CD1c-positive myeloid dendritic cell (primary cell): Measurements from ENCODE around the gene KIF16B.
"Not testable (repeated sequence)": the region's sequence is repeated elsewhere in the genome, so short reads cannot be mapped to it uniquely, and the experiment has no call there.

Experiments
- DNase-seq: peaks from one replicate; pipeline ENCODE4 v3.0.0-alpha.2; 2016; ENCODE audit errors: extremely low spot score

KIF16B gene

DNA sequence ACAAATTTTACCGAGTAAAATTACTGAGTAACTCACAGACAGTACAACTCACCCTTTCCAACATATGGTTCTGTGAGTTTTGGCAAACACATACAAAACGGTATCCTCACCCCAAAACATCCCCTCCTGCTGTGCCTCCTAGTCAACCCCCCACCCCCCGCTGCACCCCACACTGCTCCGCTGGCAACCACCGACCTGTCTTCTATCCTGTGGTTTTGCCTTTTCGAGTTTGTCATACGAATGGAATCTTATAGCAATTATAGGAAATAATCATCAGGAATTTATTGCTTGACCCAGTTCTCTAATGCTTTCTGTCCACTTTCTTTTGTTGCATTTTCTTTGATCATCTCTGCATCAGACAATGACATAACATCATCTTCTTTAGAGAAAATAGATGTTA is 312.3 kb downstream of the KIF16B start:
- DNase-seq = no peak

DNA sequence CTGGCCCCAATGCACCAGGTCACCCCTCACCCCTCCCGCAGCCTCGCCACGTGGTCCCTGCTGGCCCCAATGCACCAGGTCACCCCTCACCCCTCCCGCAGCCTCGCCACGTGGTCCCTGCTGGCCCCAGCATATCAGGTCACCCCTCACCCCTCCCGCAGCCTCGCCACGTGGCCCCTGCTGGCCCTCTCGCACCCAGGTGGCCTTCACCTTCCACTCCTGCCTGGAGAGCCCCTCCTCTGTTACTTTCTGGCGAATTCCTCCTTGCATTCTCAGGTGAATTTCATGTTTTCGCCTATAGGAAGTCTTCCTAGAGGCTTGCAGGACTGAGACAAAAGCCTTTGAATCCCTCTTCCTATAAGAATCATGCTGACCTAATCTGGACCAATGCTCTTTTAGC is 313.1 kb downstream of the KIF16B start:
- not testable (repeated sequence) for DNase-seq

DNA sequence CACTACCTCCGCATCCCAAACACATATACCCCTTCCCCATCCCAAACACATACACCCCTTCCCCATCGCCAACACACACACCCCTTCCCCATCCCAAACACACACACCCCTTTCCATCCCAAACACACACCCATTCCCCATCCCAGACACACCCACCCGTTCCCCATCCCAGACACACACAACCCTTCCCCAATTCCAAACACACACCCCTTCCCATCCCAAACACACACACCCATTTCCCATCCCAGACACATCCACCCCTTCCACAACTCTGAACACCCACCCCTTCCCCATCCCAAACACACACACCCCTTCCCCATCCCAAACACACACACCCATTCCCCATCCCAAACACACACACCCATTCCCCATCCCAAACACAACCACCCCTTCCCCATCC is 314.5 kb downstream of the KIF16B start:
- DNase-seq = no peak

DNA sequence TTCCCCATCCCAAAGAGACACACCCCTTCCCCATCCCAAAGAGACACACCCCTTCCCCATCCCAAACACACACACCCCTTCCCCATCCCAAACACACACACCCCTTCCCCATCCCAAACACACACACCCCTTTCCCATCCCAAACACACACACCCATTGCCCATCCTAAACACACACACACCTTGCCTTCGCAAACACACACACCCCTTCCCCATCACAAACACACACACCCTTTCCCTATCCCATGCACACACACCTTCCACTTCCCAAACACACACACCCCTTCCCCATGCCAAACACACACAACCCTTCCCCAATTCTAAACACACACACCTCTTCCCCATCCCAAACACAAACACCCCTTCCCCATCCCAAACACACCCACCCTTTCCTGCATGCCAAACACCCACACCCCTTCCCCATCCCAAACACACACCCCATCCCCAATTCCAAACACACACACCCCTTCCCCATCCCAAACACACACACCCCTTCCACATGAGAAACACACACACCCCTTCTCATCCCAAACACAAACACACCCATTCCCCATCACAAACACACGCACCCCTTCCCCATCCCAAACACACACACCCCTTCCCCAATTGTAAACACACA is 315.3 kb downstream of the KIF16B start:
- no peak for DNase-seq

DNA sequence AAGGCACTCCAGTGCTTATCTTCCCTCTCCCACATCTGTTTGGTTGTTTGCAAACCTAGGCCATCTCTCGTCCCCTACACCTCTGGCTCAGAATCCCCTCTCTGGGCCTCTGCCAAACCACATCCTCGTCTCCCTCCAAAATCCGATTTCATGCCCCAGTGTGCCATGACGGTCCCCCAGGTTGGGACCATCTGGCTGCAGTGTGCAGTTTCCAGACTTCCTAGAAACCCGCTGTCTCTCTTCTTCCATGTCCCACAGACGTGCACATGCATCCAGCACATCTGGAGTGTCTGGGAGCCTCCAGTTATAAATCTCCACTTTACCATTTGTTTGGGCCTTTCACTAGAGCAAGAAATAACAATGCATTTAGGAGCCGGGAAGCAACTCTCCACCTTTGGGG is 316.2 kb downstream of the KIF16B start:
- no peak for DNase-seq

DNA sequence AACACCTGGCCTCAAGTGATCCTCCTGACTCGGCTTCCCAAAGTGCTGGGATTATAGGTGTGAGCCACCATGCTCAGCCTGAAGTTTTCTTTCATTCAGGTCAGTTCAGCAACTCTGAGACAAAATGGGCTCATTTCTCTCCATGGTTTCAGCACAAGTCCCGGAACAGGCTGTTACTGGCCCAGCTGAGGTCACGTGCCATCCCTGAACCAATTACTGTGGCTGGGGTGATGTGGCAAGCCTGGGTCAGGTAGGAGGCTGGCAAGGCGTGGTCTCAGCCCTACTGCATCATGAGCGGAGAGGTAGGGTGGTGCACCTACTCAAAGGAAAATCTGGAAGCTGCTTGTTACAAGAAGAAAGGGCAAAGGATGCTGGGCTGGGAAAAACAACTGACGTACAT is 326.4 kb downstream of the KIF16B start:
- DNase-seq = no peak

DNA sequence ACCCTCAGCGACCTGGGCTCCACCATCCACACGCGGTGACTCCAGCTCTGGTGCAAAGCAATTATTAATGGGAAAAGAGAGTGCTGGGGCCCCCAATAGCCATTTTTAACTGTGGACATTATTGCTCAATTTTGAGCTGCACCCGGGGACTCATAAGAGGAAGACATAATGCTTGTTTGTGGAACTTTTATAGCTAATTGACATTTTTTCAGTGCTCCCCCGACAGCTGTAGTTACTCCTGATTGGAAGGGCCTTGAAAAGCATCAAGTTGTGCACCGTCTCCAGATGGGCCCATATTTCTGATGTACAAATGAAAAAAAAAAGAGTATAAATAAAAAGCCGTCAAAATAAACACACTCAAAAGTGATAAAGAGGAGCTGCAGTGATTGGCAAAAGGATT is 327.0 kb downstream of the KIF16B start:
- DNase-seq = no peak

DNA sequence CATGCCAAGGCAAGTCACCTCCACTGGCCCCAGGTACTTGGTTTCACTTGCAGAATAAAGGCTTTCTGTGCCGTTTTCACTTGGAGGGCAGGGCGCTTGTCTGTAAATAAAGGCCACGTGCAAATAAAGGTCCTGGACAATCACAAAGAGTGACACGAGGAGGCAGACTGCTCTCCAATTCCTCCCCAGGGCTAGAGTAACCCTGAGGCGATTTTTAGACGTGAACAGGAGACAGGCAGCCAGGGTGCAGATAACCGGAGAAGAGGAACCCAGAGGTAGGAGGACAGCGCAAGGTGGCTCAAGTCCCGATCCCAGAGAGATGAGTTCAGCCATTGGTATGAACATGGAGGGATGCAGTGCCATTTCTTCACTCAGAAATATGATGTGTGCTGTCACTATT is 327.4 kb downstream of the KIF16B start:
- no peak for DNase-seq

DNA sequence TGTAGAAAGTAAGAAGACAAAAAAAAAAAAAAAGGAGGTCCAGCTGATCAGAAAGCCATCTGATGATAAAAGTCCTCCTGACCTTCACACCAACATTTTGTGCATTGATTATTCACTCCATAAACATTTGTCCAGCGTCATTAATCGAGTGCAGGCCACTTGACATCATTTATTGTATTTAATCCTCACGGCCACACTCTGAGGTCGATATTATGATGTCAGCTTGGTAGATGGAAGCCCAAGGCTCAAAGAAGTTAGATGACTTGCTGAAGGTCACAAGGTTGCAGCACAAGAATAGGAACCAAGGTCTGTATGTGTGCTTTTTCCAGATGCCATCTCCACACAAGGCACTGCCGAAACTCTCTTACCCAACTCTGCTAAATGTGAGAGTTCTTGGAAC is 328.4 kb downstream of the KIF16B start:
- DNase-seq = no peak

DNA sequence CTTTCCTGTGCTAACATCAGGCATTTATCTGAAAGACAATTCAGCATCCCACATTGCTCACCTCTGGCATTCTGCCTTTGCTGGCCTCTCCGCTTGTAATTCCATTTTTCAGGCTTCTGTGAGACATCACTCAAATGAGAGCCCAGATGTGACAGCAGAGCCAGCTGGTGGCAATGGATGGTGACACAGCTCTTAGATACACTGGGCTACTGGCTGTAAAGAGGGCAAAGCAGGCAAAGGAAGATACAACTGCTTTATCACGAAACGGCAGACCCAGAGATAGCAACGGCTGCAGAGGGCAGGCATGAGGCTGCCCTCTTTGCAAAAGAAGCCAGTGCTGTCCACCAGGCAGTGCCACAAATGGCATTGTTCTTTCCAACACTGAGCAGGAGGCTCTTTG is 329.8 kb downstream of the KIF16B start:
- no peak for DNase-seq

DNA sequence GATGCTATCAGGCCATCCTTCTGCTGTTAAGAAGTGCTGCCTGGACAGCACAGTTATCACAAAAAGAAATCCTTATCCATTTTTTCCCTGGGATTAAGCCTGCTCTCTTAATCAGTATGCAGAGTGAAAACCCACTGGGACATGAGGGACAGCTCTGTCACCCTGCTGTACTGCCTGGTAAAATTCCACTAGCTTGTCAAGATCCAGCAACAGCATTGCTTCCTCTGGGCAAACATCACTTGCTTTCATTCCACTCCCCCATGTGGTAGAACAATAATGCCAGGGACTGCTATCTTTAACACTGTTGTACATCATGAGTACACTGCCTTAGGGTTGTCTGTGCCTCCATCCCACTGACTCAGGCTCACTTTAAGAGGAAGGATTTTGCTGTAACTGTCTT is 331.3 kb downstream of the KIF16B start:
- DNase-seq = no peak

DNA sequence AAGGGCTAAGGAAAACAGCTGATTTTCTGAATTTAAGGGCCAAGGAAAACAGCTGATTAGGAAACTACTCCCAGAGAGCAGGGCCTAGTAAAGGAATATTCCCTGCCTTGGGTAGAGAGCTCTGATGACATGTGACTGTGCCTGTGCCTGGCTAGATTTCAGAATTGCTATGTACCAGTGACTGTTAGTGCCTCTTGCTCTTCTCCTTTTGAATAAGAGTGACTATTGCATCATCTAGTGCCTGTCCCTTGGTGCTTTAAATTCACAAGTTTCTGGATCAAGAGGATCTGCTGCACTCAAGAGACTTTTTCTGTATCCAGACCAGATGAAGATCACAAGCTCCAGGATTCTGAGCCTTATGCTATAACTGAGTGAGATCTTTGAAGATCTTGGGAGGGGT is 332.9 kb downstream of the KIF16B start:
- DNase-seq = no peak

DNA sequence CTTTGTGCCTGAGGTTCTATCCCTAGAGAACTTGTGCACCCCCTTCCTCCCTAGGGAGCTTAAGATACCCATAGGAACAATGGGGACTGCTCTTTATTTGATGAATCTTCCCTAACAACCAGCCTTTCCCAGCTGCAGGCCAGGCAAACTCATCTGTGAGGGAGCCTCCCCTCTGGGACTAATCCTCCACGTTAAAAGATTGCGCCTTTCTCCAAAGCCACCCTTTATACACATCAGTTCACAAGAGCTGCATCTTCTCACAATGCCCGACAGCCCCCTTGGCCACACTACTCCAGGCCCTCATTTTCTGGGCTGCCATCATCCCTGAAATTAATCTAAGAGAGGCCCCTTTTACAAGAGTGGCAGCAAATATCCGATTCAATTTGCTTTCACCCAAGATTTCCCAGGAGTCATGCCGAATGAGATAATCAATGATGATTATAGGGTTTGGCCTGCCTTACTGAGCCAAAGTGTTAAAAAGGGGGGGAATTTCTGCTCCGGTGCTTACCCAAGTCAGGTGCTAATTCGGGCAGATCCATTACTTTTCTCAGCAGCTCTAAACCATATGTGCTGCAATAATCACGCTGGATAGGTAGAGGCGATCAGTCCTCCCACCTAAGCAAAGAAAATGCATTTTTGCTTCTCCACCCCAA is 336.5 kb downstream of the KIF16B start:
- no peak for DNase-seq

DNA sequence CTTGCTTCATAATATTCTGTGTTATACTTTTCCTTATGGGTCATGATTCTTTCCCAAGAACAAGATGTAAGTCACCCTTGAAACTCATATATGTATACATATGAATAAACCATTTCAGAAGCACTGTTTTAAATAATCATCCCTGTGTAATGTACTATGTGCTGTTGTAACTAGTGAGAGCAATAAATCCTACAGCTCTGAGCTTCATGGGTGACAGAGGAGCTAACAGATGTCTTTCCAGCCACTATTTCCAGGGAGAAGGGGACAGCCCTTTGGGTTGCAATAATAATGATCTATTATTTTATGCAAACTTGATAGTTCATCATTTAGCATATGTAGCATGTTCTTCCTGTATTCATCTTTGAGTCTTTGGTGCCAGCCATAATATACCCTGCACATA is 342.8 kb downstream of the KIF16B start:
- DNase-seq = no peak

DNA sequence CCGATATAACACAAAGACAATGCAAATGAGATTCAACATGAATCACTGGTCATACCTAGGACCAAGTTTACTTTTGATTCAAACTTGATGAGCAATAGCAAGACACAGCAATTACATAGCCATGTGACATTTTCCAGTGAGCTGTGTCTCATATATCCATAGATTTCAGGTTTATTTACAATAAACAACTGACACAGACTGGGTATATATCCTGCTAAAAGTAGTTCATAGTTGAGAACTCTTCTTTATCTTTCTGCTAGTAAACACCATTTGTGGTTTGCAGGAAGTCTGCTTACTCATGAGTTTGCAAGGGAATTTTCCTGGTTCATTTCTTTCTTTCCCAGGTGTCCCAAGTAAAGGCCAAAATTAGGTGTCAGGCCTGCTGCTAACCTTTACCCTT is 343.4 kb downstream of the KIF16B start:
- DNase-seq = no peak

DNA sequence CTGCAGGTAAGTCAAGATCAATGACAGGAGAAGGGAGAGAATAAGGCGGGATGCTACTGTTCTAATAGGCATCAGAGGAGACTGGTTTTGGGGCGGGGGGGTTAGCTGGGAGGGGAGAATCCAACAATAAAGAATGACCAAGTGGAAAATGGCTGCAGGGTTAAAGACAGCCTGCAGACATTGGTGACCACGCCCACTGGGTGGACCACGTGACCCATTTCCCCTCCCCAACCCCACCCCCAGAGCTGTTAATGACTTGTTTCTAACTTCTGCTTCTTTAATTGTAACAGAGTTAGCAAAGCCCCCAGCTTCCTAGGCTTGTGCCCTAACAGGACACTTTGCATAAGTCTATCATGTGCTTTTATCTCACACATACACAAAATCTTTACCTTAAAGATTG is 344.5 kb downstream of the KIF16B start:
- DNase-seq = no peak

DNA sequence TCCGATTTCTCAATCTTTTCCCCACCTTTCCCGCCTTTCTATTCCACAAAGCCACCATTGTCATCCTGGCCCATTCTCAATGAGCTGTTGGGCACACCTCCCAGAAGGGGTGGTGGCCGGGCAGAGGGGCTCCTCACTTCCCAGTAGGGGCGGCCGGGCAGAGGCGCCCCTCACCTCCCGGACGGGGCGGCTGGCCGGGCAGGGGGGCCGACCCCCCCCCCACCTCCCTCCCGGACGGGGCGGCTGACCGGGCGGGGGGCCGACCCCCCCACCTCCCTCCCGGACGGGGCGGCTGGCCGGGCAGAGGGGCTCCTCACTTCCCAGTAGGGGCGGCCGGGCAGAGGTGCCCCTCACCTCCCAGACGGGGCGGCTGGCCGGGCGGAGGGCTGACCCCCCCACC is 346.3 kb downstream of the KIF16B start:
- DNase-seq = not testable (repeated sequence)

DNA sequence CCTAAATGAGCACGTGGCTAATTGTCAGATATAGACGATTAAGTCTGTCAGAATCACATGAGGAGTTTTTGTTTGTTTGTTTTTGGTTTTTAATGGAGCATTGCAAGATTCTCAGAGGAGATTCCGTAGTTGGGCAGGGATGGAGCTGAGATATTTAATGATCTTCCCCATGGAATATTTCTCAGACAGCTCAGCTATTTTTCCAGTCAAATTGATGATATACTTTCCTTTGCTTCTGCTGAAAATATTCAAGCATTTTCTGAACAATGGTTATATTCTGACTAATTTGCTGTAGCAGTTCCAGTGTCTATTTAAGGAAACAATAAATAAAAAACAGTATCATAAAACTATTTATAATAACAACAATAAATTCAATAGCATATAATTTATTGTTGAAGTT is 348.4 kb downstream of the KIF16B start:
- no peak for DNase-seq

DNA sequence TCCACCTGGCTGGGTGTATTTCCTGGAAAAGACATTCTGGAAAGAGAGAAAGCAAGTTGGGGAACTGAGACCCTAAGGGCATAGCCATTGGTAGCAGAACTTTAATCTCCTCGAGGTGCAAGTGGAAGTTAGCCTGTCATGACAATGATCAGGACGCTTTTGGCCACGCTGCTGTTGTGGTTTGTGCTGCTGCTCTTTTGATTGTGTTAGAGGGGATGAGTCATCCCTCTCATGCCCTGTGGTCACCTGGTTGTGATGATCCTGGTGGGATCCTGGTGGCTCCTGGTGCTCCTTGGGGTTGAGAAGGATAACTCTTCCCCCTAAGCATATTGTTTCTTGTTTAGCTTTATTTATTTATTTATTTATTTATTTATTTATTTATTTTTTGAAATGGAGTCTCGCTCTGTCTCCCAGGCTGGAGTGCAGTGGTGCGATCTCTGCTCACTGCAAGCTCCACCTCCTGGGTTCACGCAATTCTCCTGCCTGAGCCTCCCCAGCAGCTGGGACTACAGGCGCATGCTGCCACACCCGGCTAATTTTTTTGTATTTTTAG is 350.3 kb downstream of the KIF16B start:
- DNase-seq = no peak
